Daoy (cell line): ENCODE measurements around the gene LHPP. TPM values are rescaled to one million over a fixed set of nuclear protein-coding genes. Genes with fewer than 3 reads are reported as not detected.

Experiments
- DNase-seq: peaks from one replicate; pipeline ENCODE4 v3.0.0-alpha.2; 2015; ENCODE audit warnings: low read depth
- total RNA-seq: library from RNA; depleted of rRNA; stranded (reverse); fragments of >200 nt; shearing (Covaris generic); gene quantifications from 2 replicates; pipeline ENCODE4 v1.2.3, GENCODE V29; 2014

LHPP gene
- total RNA-seq, 1 experiment from 2014 or later, result 2.6 TPM

- DNase-seq, result peak; percentile 19
Measured at GRCh38 chr10:124520558-124521428, 59.2 kb downstream of the LHPP start.

- no peak for DNase-seq
Measured at GRCh38 chr10:124521429-124521871, 59.8 kb downstream of the LHPP start.

GRCh38 chr10:124522131-124522932, 60.7 kb downstream of the LHPP start:
- no peak for DNase-seq

- no peak for DNase-seq
Measured at GRCh38 chr10:124522933-124523871, 61.6 kb downstream of the LHPP start.

GRCh38 chr10:124523901-124524300, 62.3 kb downstream of the LHPP start:
- DNase-seq, result no peak

GRCh38 chr10:124524991-124525653, 63.5 kb downstream of the LHPP start:
- peak; percentile 63 for DNase-seq

- DNase-seq, result no peak
Measured at GRCh38 chr10:124525751-124526600, 64.4 kb downstream of the LHPP start.

GRCh38 chr10:124526621-124527267, 65.1 kb downstream of the LHPP start:
- DNase-seq, result no peak

GRCh38 chr10:124527874-124528395, 66.3 kb downstream of the LHPP start:
- no peak for DNase-seq

- no peak for DNase-seq
Measured at GRCh38 chr10:124529661-124530214, 68.1 kb downstream of the LHPP start.

- DNase-seq, result peak; percentile 83
Measured at GRCh38 chr10:124530215-124530665, 68.6 kb downstream of the LHPP start.

GRCh38 chr10:124530816-124531215, 69.2 kb downstream of the LHPP start:
- DNase-seq, result no peak

GRCh38 chr10:124532106-124532641, 70.6 kb downstream of the LHPP start:
- no peak for DNase-seq

GRCh38 chr10:124532788-124533187, 71.2 kb downstream of the LHPP start:
- DNase-seq, result no peak

GRCh38 chr10:124533266-124533665, 71.6 kb downstream of the LHPP start:
- DNase-seq, result no peak

- DNase-seq, result no peak
Measured at GRCh38 chr10:124534231-124534798, 72.7 kb downstream of the LHPP start.

GRCh38 chr10:124534826-124535601, 73.4 kb downstream of the LHPP start:
- DNase-seq, result no peak
